H1 (cell line): Measurements from ENCODE around the gene GBGT1. TPM values are rescaled to one million over a fixed set of nuclear protein-coding genes. Genes with fewer than 3 reads are reported as not detected.

Source experiments
- CTCF ChIA-PET: fragments of 300-600 bp; sonication (Branson Sonifier 250); formaldehyde crosslinking; loops from one replicate; lab custom pipeline; 2021; ENCODE audit not compliant: partially characterized antibody; lab: Charles Lee
- POLR2A ChIA-PET: fragments of 300-600 bp; sonication (Branson Sonifier 250); formaldehyde crosslinking; loops from one replicate; lab custom pipeline; 2021; ENCODE audit warnings: inconsistent platforms; ENCODE audit not compliant: partially characterized antibody; lab: Charles Lee
- DNase-seq, 2 experiments: peaks; one replicate each; pipeline versions ENCODE4 v3.0.0 to v3.0.0-alpha.2; 2010 to 2022; ENCODE audit warnings: low spot score in 2 of 2, low read depth in 1 of 2, mixed read lengths in 1 of 2
- FAIRE-seq: peaks from 2 replicates; lab custom pipeline; 2011; peaks lifted over from hg19 to GRCh38; lab: Jason Lieb, UNC
- H2AFZ ChIP-seq: 2 replicates; pipeline ENCODE4 v1.8.1; 2012; ENCODE audit warnings: low read length, inconsistent platforms
- H2AK5ac ChIP-seq: 2 replicates; pipeline ENCODE4 v1.6.1; 2013; ENCODE audit warnings: low read depth, low read length
- H2BK120ac ChIP-seq: replicated peaks from 2 replicates; pipeline ENCODE3; 2013; ENCODE audit warnings: low read depth, low read length, inconsistent platforms
- H2BK12ac ChIP-seq: 2 replicates; pipeline ENCODE4 v1.6.1; 2013; ENCODE audit warnings: low read depth, low read length
- H2BK15ac ChIP-seq: 2 replicates; pipeline ENCODE4 v1.6.1; 2013; ENCODE audit warnings: low read length
- H2BK20ac ChIP-seq: 2 replicates; pipeline ENCODE4 v1.6.1; 2013; ENCODE audit warnings: low read length
- H2BK5ac ChIP-seq: 2 replicates; pipeline ENCODE4 v1.6.1; 2013; ENCODE audit warnings: low read depth, low read length
- H3K14ac ChIP-seq: 2 replicates; pipeline ENCODE4 v1.6.1; 2013; ENCODE audit warnings: inconsistent platforms; ENCODE audit not compliant: insufficient read length
- H3K18ac ChIP-seq: 2 replicates; pipeline ENCODE4 v1.6.1; 2013; ENCODE audit warnings: low read length; ENCODE audit errors: extremely low read depth
- H3K23ac ChIP-seq: 2 replicates; pipeline ENCODE4 v1.6.1; 2013; ENCODE audit warnings: inconsistent platforms; ENCODE audit not compliant: insufficient read length
- H3K23me2 ChIP-seq: 2 replicates; pipeline ENCODE4 v1.6.1; 2013; ENCODE audit warnings: low read depth, low read length
- H3K27ac ChIP-seq: 2 replicates; pipeline ENCODE4 v1.6.1; 2011; ENCODE audit warnings: low read depth, low read length, inconsistent platforms
- H3K27me3 ChIP-seq, 4 experiments: replicated peaks in 1 of 4; 1 replicate in 1 of 4; 2 replicates in 3 of 4; pipeline versions ENCODE4 v1.6.1 to v1.8.1; 2011 to 2013; ENCODE audit warnings: low read length in 3 of 4, mild to moderate bottlenecking in 3 of 4, inconsistent platforms in 2 of 4, mixed read lengths in 2 of 4, moderate library complexity in 1 of 4; ENCODE audit not compliant: control insufficient read depth in 3 of 4, insufficient read depth in 3 of 4; ENCODE audit errors: extremely low read depth in 1 of 4
- H3K36me3 ChIP-seq, 4 experiments: 2 replicates each; pipeline versions ENCODE4 v1.6.1 to v1.8.1; 2011 to 2013; ENCODE audit warnings: mild to moderate bottlenecking in 4 of 4, low read length in 3 of 4, moderate library complexity in 2 of 4, control low read depth in 1 of 4, inconsistent platforms in 1 of 4; ENCODE audit not compliant: insufficient read depth in 4 of 4, control insufficient read depth in 2 of 4
- H3K4ac ChIP-seq: replicated peaks from 2 replicates; pipeline ENCODE3; 2013; ENCODE audit warnings: low read length, low read depth, mixed read lengths, inconsistent platforms; ENCODE audit not compliant: insufficient read length
- H3K4me1 ChIP-seq, 4 experiments: replicated peaks in 1 of 4; 1 replicate in 1 of 4; 2 replicates in 3 of 4; pipeline versions ENCODE4 v1.6.1 to v1.8.1; 2011 to 2013; ENCODE audit warnings: low read length in 3 of 4, inconsistent platforms in 2 of 4, mixed read lengths in 1 of 4; ENCODE audit not compliant: insufficient read depth in 4 of 4, control insufficient read depth in 3 of 4
- H3K4me2 ChIP-seq, 2 experiments: 2 replicates each; pipeline versions ENCODE4 v1.6.1 to v1.8.1; 2011 to 2013; ENCODE audit warnings: low read depth in 2 of 2, low read length in 2 of 2, control low read depth in 1 of 2, inconsistent platforms in 1 of 2, mild to moderate bottlenecking in 1 of 2; ENCODE audit not compliant: insufficient read depth in 1 of 2
- H3K4me3 ChIP-seq, 4 experiments: fragments of 200-600, 300-600 bp in 1 of 4; sonication (generic), shearing (Covaris generic), sonication (Bioruptor Twin) in 1 of 4; 2 replicates each; pipeline versions ENCODE4 v1.5.1 to v1.8.1; 2011 to 2016; ENCODE audit warnings: low read length in 4 of 4, low read depth in 3 of 4, control low read depth in 2 of 4, inconsistent platforms in 2 of 4, mild to moderate bottlenecking in 2 of 4, mixed read lengths in 1 of 4, moderate library complexity in 1 of 4; ENCODE audit not compliant: insufficient read depth in 2 of 4; ENCODE audit errors: extremely low read depth in 1 of 4
- H3K56ac ChIP-seq: replicated peaks from 2 replicates; pipeline ENCODE3; 2013; ENCODE audit warnings: low read depth, mild to moderate bottlenecking, mixed read lengths, low read length, inconsistent platforms; ENCODE audit not compliant: insufficient read length
- H3K79me1 ChIP-seq: 2 replicates; pipeline ENCODE4 v1.6.1; 2013; ENCODE audit warnings: low read depth, low read length, control low read depth
- H3K79me2 ChIP-seq, 2 experiments: 2 replicates each; pipeline versions ENCODE4 v1.6.1 to v1.8.1; 2012 to 2013; ENCODE audit warnings: low read length in 2 of 2, mild to moderate bottlenecking in 2 of 2, inconsistent platforms in 1 of 2; ENCODE audit not compliant: insufficient read depth in 2 of 2, control insufficient read depth in 1 of 2
- H3K9ac ChIP-seq, 4 experiments: replicated peaks in 1 of 4; 1 replicate in 1 of 4; 2 replicates in 3 of 4; pipeline versions ENCODE4 v1.6.1 to v1.8.1; 2011 to 2013; ENCODE audit warnings: low read depth in 3 of 4, low read length in 3 of 4, control low read depth in 2 of 4, mild to moderate bottlenecking in 2 of 4, moderate library complexity in 2 of 4, inconsistent platforms in 1 of 4; ENCODE audit errors: extremely low read depth in 1 of 4
- H3K9me3 ChIP-seq, 2 experiments: 2 replicates each; pipeline versions ENCODE4 v1.6.1 to v1.8.1; 2012 to 2013; ENCODE audit warnings: mild to moderate bottlenecking in 2 of 2, moderate library complexity in 2 of 2, control low read depth in 1 of 2, inconsistent platforms in 1 of 2, low read depth in 1 of 2, low read length in 1 of 2, mixed read lengths in 1 of 2; ENCODE audit not compliant: insufficient read depth in 2 of 2
- H4K20me1 ChIP-seq, 2 experiments: replicated peaks in 1 of 2; 2 replicates each; pipeline versions ENCODE3 to v1.8.1; 2011 to 2013; ENCODE audit warnings: inconsistent platforms in 2 of 2, low read length in 2 of 2, mild to moderate bottlenecking in 1 of 2; ENCODE audit not compliant: insufficient read depth in 2 of 2, control insufficient read depth in 1 of 2
- H4K5ac ChIP-seq: 2 replicates; pipeline ENCODE4 v1.6.1; 2013; ENCODE audit warnings: low read length, low read depth, mixed read lengths, inconsistent platforms; ENCODE audit not compliant: insufficient read length
- H4K8ac ChIP-seq: 2 replicates; pipeline ENCODE4 v1.8.0; 2013; ENCODE audit warnings: mild to moderate bottlenecking, moderate library complexity, low read length, inconsistent platforms; ENCODE audit not compliant: insufficient read depth; ENCODE audit errors: extremely low read depth
- H4K91ac ChIP-seq: replicated peaks from 2 replicates; pipeline ENCODE3; 2013; ENCODE audit warnings: low read length, mixed read lengths, inconsistent platforms; ENCODE audit not compliant: insufficient read length
- EGR1 ChIP-seq: IDR thresholded peaks from 2 replicates; pipeline ENCODE4 v1.6.1; 2011; ENCODE audit warnings: low read depth, low read length, borderline replicate concordance
- WGBS, 2 experiments: shearing (Covaris generic) in 1 of 2; methylation state at CpG; one replicate each; pipeline versions ENCODE4 v1.1.6 to v1.1.7; 2013 to 2015; ENCODE audit warnings: low lambda C conversion rate in 2 of 2, mixed read lengths in 2 of 2, inconsistent platforms in 1 of 2, low coverage in 1 of 2, missing lambda C conversion rate in 1 of 2; ENCODE audit not compliant: insufficient replicate concordance in 2 of 2, insufficient coverage in 1 of 2, insufficient read length in 1 of 2; ENCODE audit errors: extremely low coverage in 1 of 2, missing lambda C conversion rate in 1 of 2; 5-methylcytosine and 5-hydroxymethylcytosine counted together
- polyA plus RNA-seq, 7 experiments: library from polyadenylated mRNA; depleted of rRNA in 3 of 7; stranded (reverse) in 5 of 7; unstranded in 2 of 7; fragments of >200 nt in 5 of 7; fragments of 200-250 nt in 2 of 7; gene quantifications; 1 replicate in 5 of 7; 2 replicates in 1 of 7; 4 replicates in 1 of 7; pipeline versions ENCODE4 v1.2.1 to v1.2.3, GENCODE V29; 2011 to 2013; ENCODE audit warnings: missing spikeins in 2 of 7, mixed read lengths in 2 of 7
- total RNA-seq: library from RNA; stranded (reverse); fragmentation: NEBNext Ultra II Directional; extraction: Animal tissue kit (Norgen Biotek cat#: 25700); gene quantifications from 2 replicates; pipeline ENCODE4 v1.2.1, GENCODE V29; 2021

Gene GBGT1
- total and polyA plus RNA-seq, 2 of the 8 experiments (the other 6 are each of a cell fraction or from before 2014, with no cell fraction given) = 7.1 to 9.7 TPM

DNA sequence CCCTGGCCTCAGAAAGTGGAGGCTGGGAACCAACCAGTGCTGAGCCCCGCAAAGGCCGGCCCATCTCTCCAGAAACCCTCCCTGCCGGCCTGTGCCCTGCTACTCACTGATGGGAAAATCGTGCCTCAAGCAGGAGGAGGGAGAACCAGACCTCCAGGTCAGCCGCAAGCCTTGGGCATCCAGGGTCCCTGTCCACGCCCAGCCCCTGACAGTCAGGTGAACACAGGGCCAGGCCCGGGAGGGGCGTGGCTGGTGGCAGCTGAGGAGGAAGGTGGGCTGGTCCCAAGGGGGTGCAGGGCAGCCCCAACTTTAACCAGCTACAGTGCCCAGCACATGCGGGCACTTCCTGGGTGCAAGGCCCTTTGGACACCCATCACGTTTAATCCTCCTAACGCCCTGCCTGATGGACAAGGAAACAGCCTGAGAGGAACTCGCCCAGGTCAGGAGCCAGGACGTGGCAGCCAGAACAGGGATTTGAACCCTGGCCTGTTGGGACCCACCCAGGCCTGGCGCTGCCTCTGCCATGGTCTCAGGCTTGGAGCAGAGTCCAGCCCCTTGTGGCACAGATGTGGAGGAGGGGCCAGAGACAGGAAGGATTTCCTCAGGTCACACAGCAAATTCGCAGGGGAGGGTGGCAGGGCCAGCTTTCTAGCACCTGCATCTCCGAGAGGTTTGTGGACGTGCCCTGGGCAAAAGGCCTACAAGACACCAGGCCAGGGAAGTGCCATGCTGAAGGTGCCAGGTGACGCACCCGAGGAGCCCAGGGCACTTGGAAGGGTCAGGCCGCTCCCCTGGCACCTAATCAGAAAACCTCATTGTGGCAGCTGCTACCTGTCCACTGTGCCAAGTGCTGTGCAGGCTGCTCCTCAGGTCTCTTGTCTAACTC lies 47.1 kb downstream of the GBGT1 start:
- Histone ChIP-seq H3K27ac (no peak overlapping the region), H3K36me3 (no peaks in the 10 kb centered on the region), H4K20me1 (peaks cover 36 to 50% of the 10 kb centered on the region in 2 experiments), H2AK5ac (no peak overlapping the region), H3K79me2 (no peaks in the 10 kb centered on the region), H3K18ac (no peak overlapping the region), H2BK15ac (no peak overlapping the region), H3K79me1 (no peaks in the 10 kb centered on the region), H2AFZ (no peak overlapping the region), H3K27me3 (peaks cover 0 to 38% (median 24%) of the 10 kb centered on the region in 4 experiments; a peak in 5 of 7 replicates), H4K91ac (no peak overlapping the region), H3K4me3 (no peak overlapping the region), H4K5ac (no peak overlapping the region), H3K14ac (no peak overlapping the region), H4K8ac (no peak overlapping the region), H3K9ac (no peak overlapping the region), H3K4me1 (peaks cover 0 to 14% (median 8%) of the 10 kb centered on the region in 4 experiments; a peak in 6 of 7 replicates), H3K56ac (no peak overlapping the region), H3K23ac (no peak overlapping the region), H3K4me2 (no peak overlapping the region), H3K9me3 (no peaks in the 10 kb centered on the region), H2BK12ac (0 out of 2 replicates have a peak overlapping the region, but pooled peaks have one; percentile 27), H3K4ac (no peak overlapping the region), H2BK20ac (no peak overlapping the region), H3K23me2 (peaks cover 8% of the 10 kb centered on the region; the same call in 1 of the 2 replicates), H2BK120ac (no peak overlapping the region), H2BK5ac (no peak overlapping the region)
- 91% methylated on average over 19 of the region's 20 CpGs; no CpG with 5 or more reads in 1 of the 2 experiments for WGBS, 2 experiments
- no peak for TF ChIP-seq EGR1
- no peak for DNase-seq
- no peak for FAIRE-seq
- ChIA-PET POLR2A (interaction anchor here (0.7 kb wide), 1 partner anchor 176 kb away, joined by 3 read pairs; no protein-coding TSS in a partner anchor), CTCF (interaction anchor here (0.6 to 19.3 kb wide), 12 partner anchors 9 to 94 kb away, joined by 3 to 337 read pairs (median 4); no protein-coding TSS in a partner anchor)
